Measurements from ENCODE around the gene USP6NL. TPM values are rescaled to one million over a fixed set of nuclear protein-coding genes. Genes with fewer than 3 reads are reported as not detected.

Gene USP6NL
- total RNA-seq, 1 experiment from 2014 or later = 63.9 TPM

DNA sequence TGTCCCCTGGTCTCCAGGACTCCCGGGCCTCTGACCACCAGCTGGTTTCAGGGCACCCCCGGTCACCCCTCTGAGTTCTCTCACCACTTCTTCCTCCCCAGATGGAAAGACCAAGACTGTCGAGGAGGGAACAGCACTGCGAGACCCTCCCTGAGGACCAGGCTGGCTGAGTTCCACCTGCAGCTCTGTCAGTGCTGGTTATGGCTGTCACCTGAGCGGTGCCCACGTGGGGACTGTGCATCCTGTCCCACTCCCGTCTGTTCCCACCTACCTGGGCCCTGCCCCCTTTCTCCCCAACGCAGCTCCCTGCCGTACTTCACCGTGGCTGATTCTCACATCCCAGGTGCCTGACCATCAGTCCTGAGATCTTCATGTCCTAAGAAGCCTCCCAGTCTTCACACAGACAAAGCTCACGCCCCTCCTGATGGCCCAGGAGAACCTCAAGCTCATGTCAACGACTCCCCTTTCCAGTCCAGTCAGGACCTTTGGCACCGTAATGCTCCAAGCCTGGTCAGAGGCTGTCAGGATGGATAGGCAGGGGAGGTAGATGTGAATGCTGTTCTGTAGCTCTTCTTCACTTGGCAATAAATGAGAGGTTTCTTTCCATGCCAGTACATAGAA is 159.7 kb downstream of the USP6NL start:
- no peak overlapping the region for H2AFZ ChIP-seq (ENCODE audit: low read length)
- H3K36me3 ChIP-seq (ENCODE audit: insufficient read depth, low read length) = peaks cover 4% of the 10 kb centered on the region; the same call in 1 of the 2 replicates
- H3K9me3 ChIP-seq (ENCODE audit: low read length) = no peaks in the 10 kb centered on the region
- peak overlapping the region; percentile 76 for H3K4me2 ChIP-seq (ENCODE audit: low read depth, low read length, poor library complexity, severe bottlenecking)
- H3K4me3 ChIP-seq (ENCODE audit: low read length) = peak overlapping the region; percentile 43; the same call in 1 of the 2 replicates
- H3K27ac ChIP-seq (ENCODE audit: low read length) = peak overlapping the region; percentile 98
- no peaks in the 10 kb centered on the region for H3K9me2 ChIP-seq (replicated peaks; ENCODE audit: insufficient read depth, low read length)
- H3K9ac ChIP-seq (ENCODE audit: low read length) = peak overlapping the region; percentile 58
- DNase-seq = no peak
- no peaks in the 10 kb centered on the region for H3K27me3 ChIP-seq (ENCODE audit: low read length)
- H3K79me2 ChIP-seq (ENCODE audit: low read length) = 0 out of 2 replicates have a peak, but pooled peaks cover 2% of the 10 kb centered on the region
- no peaks in the 10 kb centered on the region for H4K20me1 ChIP-seq (ENCODE audit: insufficient read depth, low read depth, low read length)
- H3K4me1 ChIP-seq (ENCODE audit: low read length) = peaks cover 86% of the 10 kb centered on the region

GRCh38 chr10:11450427-11450826 is 161.0 kb downstream of the USP6NL start:
- peak; percentile 82 for DNase-seq

DNA sequence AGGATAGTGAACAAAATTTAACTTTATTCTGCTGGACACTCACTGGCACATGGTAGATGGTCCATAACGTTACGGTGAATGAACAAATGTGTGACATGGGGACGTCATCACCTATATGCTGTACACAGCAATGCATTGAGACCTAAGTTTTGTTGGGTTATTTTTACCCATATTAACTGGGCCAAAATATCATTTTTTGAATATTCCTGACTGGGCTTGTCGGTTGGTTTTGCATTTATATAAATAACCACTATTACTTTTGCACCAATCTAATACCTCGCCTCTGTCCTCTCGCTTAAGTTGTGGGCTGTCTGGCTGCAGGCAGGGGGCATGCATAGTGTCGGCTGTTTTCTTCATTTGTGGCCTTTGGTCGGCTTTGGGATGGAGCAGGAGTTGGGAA is 161.7 kb downstream of the USP6NL start:
- H3K27me3 ChIP-seq (ENCODE audit: low read length) = no peaks in the 10 kb centered on the region
- no peak overlapping the region for H2AFZ ChIP-seq (ENCODE audit: low read length)
- no peaks in the 10 kb centered on the region for H3K9me3 ChIP-seq (ENCODE audit: low read length)
- H3K27ac ChIP-seq (ENCODE audit: low read length) = peak overlapping the region; percentile 98
- H4K20me1 ChIP-seq (ENCODE audit: insufficient read depth, low read depth, low read length) = no peaks in the 10 kb centered on the region
- H3K4me1 ChIP-seq (ENCODE audit: low read length) = peaks cover 86% of the 10 kb centered on the region
- H3K4me2 ChIP-seq (ENCODE audit: low read depth, low read length, poor library complexity, severe bottlenecking) = peak overlapping the region; percentile 76
- peak; percentile 95 for DNase-seq
- no peaks in the 10 kb centered on the region for H3K9me2 ChIP-seq (replicated peaks; ENCODE audit: insufficient read depth, low read length)
- peak overlapping the region; percentile 61 for H3K4me3 ChIP-seq (ENCODE audit: low read length)
- no peaks in the 10 kb centered on the region for H3K36me3 ChIP-seq (ENCODE audit: insufficient read depth, low read length)
- peak overlapping the region; percentile 65 for H3K9ac ChIP-seq (ENCODE audit: low read length)
- H3K79me2 ChIP-seq (ENCODE audit: low read length) = 0 out of 2 replicates have a peak, but pooled peaks cover 2% of the 10 kb centered on the region

More at GRCh38 chr10:11450427-11450826, 161.0 kb downstream of the USP6NL start:
- Histone ChIP-seq H3K9me2 (replicated peaks; ENCODE audit: insufficient read depth, low read length) (no peaks in the 10 kb centered on the region), H2AFZ (ENCODE audit: low read length) (no peak overlapping the region), H3K4me2 (ENCODE audit: low read depth, low read length, poor library complexity, severe bottlenecking) (peak overlapping the region; percentile 76), H3K79me2 (ENCODE audit: low read length) (0 out of 2 replicates have a peak, but pooled peaks cover 2% of the 10 kb centered on the region), H3K27ac (ENCODE audit: low read length) (peak overlapping the region; percentile 98), H3K36me3 (ENCODE audit: insufficient read depth, low read length) (0 out of 2 replicates have a peak, but pooled peaks cover 4% of the 10 kb centered on the region), H3K4me1 (ENCODE audit: low read length) (peaks cover 86% of the 10 kb centered on the region), H3K9me3 (ENCODE audit: low read length) (no peaks in the 10 kb centered on the region), H3K4me3 (ENCODE audit: low read length) (peak overlapping the region; percentile 61), H4K20me1 (ENCODE audit: insufficient read depth, low read depth, low read length) (no peaks in the 10 kb centered on the region), H3K27me3 (ENCODE audit: low read length) (no peaks in the 10 kb centered on the region), H3K9ac (ENCODE audit: low read length) (peak overlapping the region; percentile 65)

GRCh38 chr10:11448545-11449244 is 162.8 kb downstream of the USP6NL start:
- no peak overlapping the region for H2AFZ ChIP-seq (ENCODE audit: low read length)
- H3K4me1 ChIP-seq (ENCODE audit: low read length) = peaks cover 78% of the 10 kb centered on the region
- no peaks in the 10 kb centered on the region for H3K79me2 ChIP-seq (ENCODE audit: low read length)
- H3K9me3 ChIP-seq (ENCODE audit: low read length) = no peaks in the 10 kb centered on the region
- peak overlapping the region; percentile 98 for H3K27ac ChIP-seq (ENCODE audit: low read length)
- no peaks in the 10 kb centered on the region for H3K36me3 ChIP-seq (ENCODE audit: insufficient read depth, low read length)
- peak overlapping the region; percentile 61 for H3K4me3 ChIP-seq (ENCODE audit: low read length)
- H3K9me2 ChIP-seq (replicated peaks; ENCODE audit: insufficient read depth, low read length) = no peaks in the 10 kb centered on the region
- H3K4me2 ChIP-seq (ENCODE audit: low read depth, low read length, poor library complexity, severe bottlenecking) = peak overlapping the region; percentile 76
- DNase-seq = peak; percentile 96
- H3K9ac ChIP-seq (ENCODE audit: low read length) = peak overlapping the region; percentile 73
- H3K27me3 ChIP-seq (ENCODE audit: low read length) = no peaks in the 10 kb centered on the region
- no peaks in the 10 kb centered on the region for H4K20me1 ChIP-seq (ENCODE audit: insufficient read depth, low read depth, low read length)

- Histone ChIP-seq H3K27me3 (ENCODE audit: low read length) (no peaks in the 10 kb centered on the region), H3K27ac (ENCODE audit: low read length) (peak overlapping the region; percentile 98), H2AFZ (ENCODE audit: low read length) (no peak overlapping the region), H3K9ac (ENCODE audit: low read length) (peak overlapping the region; percentile 73), H3K4me1 (ENCODE audit: low read length) (peaks cover 77% of the 10 kb centered on the region), H3K9me2 (replicated peaks; ENCODE audit: insufficient read depth, low read length) (no peaks in the 10 kb centered on the region), H4K20me1 (ENCODE audit: insufficient read depth, low read depth, low read length) (no peaks in the 10 kb centered on the region), H3K4me2 (ENCODE audit: low read depth, low read length, poor library complexity, severe bottlenecking) (peak overlapping the region; percentile 76), H3K79me2 (ENCODE audit: low read length) (no peaks in the 10 kb centered on the region), H3K36me3 (ENCODE audit: insufficient read depth, low read length) (no peaks in the 10 kb centered on the region), H3K4me3 (ENCODE audit: low read length) (peak overlapping the region; percentile 61), H3K9me3 (ENCODE audit: low read length) (no peaks in the 10 kb centered on the region)
- DNase-seq = no peak
These were observed 163.3 kb downstream of the USP6NL start for GRCh38 chr10:11448190-11448544.

GRCh38 chr10:11447586-11447985 is 163.9 kb downstream of the USP6NL start:
- Histone ChIP-seq H3K4me1 (ENCODE audit: low read length) (peaks cover 77% of the 10 kb centered on the region), H3K9ac (ENCODE audit: low read length) (peak overlapping the region; percentile 73), H3K36me3 (ENCODE audit: insufficient read depth, low read length) (no peaks in the 10 kb centered on the region), H3K27ac (ENCODE audit: low read length) (peak overlapping the region; percentile 98), H3K9me2 (replicated peaks; ENCODE audit: insufficient read depth, low read length) (no peaks in the 10 kb centered on the region), H3K27me3 (ENCODE audit: low read length) (no peaks in the 10 kb centered on the region), H3K4me3 (ENCODE audit: low read length) (peak overlapping the region; percentile 61), H3K79me2 (ENCODE audit: low read length) (no peaks in the 10 kb centered on the region), H3K9me3 (ENCODE audit: low read length) (no peaks in the 10 kb centered on the region), H3K4me2 (ENCODE audit: low read depth, low read length, poor library complexity, severe bottlenecking) (peak overlapping the region; percentile 76), H2AFZ (ENCODE audit: low read length) (no peak overlapping the region; the same call in 1 of the 2 replicates), H4K20me1 (ENCODE audit: insufficient read depth, low read depth, low read length) (no peaks in the 10 kb centered on the region)
- DNase-seq = peak; percentile 81

- Histone ChIP-seq H4K20me1 (ENCODE audit: insufficient read depth, low read depth, low read length) (no peaks in the 10 kb centered on the region), H3K4me3 (ENCODE audit: low read length) (no peak overlapping the region), H3K4me1 (ENCODE audit: low read length) (peaks cover 75% of the 10 kb centered on the region), H3K36me3 (ENCODE audit: insufficient read depth, low read length) (no peaks in the 10 kb centered on the region), H2AFZ (ENCODE audit: low read length) (no peak overlapping the region), H3K4me2 (ENCODE audit: low read depth, low read length, poor library complexity, severe bottlenecking) (peak overlapping the region; percentile 76), H3K9me3 (ENCODE audit: low read length) (no peaks in the 10 kb centered on the region), H3K27ac (ENCODE audit: low read length) (peak overlapping the region; percentile 98), H3K27me3 (ENCODE audit: low read length) (no peaks in the 10 kb centered on the region), H3K9ac (ENCODE audit: low read length) (peak overlapping the region; percentile 73), H3K9me2 (replicated peaks; ENCODE audit: insufficient read depth, low read length) (no peaks in the 10 kb centered on the region), H3K79me2 (ENCODE audit: low read length) (no peaks in the 10 kb centered on the region)
- no peak for DNase-seq
These were observed 164.6 kb downstream of the USP6NL start for GRCh38 chr10:11446864-11447263.

DNA sequence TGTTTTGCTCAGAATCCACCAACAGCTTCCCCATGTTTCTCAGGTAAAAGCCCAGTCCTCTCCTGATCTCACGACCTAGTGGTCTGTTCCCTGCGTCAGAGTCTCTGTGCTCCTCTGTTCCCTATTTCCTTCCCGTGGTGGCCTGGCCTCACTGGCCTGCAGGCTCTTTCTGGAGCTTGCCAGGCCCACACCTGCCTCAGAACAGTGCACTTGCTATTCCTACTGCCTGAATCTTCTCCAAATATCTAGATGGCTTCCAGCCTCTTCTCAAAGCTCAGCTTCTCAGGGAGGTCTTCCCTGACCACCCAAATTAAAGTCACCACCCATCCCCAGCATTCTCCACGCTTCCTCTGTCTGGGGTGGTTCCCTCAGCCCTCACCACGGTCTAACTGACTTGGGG is 165.3 kb downstream of the USP6NL start:
- H3K4me3 ChIP-seq (ENCODE audit: low read length) = no peak overlapping the region
- no peak overlapping the region for H2AFZ ChIP-seq (ENCODE audit: low read length)
- H3K79me2 ChIP-seq (ENCODE audit: low read length) = no peaks in the 10 kb centered on the region
- no peaks in the 10 kb centered on the region for H4K20me1 ChIP-seq (ENCODE audit: insufficient read depth, low read depth, low read length)
- DNase-seq = no peak
- no peak overlapping the region for H3K27ac ChIP-seq (ENCODE audit: low read length)
- no peaks in the 10 kb centered on the region for H3K36me3 ChIP-seq (ENCODE audit: insufficient read depth, low read length)
- no peak overlapping the region for H3K4me2 ChIP-seq (ENCODE audit: low read depth, low read length, poor library complexity, severe bottlenecking)
- peaks cover 68% of the 10 kb centered on the region for H3K4me1 ChIP-seq (ENCODE audit: low read length)
- no peaks in the 10 kb centered on the region for H3K9me3 ChIP-seq (ENCODE audit: low read length)
- H3K27me3 ChIP-seq (ENCODE audit: low read length) = no peaks in the 10 kb centered on the region
- no peak overlapping the region for H3K9ac ChIP-seq (ENCODE audit: low read length)
- H3K9me2 ChIP-seq (replicated peaks; ENCODE audit: insufficient read depth, low read length) = no peaks in the 10 kb centered on the region

Data from Karpas-422 (cell line).